CD4-positive, alpha-beta T cell treated with Interleukin-15 for 1 hour (primary cell): Measurements from ENCODE around the gene NTMT1.
A peak's percentile ranks its signal among the peaks of the same experiment; 100 is the strongest.

Source experiments
- DNase-seq: peaks from one replicate; pipeline ENCODE4 v3.0.0-alpha.2; 2020

NTMT1 gene

DNA sequence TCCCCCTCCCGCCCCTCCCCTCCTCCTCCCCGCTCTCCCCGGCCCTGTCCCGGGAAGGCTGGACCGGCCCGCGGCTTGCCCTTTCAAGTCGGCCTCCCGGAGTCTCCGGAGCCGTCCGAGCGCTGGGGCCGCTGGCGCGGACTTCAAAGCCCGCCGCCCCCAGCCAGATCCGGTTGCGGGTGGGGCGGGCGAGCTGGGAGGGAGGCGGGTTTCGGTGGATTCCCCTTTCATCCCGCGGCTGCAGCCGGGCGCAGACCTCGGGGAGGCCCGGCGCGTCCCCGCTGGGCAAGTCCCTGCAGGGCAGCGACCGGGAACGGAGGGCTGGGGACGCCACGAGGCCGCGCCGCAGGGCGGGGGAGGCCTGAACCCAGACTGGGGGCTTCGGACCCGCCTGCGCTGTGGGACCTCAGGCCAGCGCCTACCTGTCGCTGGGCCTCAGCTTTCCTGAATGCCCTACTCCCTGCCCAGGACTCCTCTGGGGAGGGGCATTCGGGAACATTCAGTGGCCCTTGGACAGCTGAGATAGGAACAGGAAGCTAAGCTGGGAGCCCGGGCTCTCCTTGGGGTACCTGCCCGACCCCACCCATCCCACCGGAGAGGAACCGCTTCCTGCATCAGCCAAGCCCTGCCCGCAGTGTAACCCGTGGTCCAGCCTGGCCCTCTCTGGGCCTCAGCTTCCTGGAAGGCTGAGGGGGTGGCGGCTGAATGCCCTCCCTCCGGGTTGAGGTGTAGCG is 28.4 kb upstream of the NTMT1 start:
- no peak for DNase-seq

DNA sequence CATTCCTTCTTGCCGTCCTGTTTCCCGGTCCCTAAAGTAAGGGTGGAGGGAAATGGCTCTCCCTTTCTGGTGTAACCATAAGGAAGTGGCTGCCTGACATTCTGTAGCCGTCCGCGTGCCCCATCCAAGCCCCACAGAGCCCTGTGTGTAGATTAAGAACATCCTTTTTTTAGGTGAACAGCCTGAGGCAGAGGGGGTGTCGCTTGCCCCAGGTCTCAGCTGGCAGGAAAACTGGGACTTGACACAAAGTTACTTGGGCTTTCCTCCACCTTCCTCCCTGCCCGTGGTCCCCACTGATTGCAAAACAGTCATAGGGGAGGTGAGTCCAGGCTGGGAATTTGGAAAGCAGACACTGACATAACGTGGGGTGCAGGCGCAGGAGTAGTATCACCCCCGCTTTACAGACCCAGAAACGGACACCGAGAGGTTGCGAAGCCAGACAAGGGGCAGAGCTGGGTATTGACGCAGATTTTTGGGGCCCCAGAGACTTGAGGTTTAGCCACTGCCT is 27.8 kb upstream of the NTMT1 start:
- no peak for DNase-seq

DNA sequence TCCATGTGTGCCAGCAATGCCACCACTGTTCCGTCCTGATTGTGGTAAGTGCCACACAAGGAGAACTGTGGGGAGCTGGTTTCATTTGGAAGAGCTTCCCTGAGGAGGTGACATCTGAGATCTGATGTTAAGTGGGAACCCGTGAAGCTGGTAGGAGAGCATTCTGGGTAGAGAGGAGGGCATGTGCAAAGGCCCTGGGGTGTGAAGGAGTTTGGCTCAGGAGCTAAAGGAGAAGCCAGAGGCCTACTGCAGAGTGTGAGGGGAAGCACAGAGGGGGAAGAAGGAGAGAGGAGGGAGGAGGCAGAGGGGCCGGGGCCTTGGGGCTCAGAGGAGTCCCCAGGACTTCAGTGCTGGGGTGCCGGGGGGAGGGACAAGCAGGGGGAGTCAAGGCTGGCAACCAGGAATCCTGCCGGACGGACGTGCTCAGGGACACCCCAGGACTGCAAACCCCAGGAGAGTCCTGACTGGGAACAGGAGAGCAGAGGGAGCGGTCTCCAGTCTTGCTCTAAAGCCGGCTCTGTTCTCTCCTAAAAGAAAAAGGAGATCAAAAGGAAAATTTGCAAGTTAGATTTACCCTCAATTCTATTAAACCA is 24.8 kb upstream of the NTMT1 start:
- no peak for DNase-seq

DNA sequence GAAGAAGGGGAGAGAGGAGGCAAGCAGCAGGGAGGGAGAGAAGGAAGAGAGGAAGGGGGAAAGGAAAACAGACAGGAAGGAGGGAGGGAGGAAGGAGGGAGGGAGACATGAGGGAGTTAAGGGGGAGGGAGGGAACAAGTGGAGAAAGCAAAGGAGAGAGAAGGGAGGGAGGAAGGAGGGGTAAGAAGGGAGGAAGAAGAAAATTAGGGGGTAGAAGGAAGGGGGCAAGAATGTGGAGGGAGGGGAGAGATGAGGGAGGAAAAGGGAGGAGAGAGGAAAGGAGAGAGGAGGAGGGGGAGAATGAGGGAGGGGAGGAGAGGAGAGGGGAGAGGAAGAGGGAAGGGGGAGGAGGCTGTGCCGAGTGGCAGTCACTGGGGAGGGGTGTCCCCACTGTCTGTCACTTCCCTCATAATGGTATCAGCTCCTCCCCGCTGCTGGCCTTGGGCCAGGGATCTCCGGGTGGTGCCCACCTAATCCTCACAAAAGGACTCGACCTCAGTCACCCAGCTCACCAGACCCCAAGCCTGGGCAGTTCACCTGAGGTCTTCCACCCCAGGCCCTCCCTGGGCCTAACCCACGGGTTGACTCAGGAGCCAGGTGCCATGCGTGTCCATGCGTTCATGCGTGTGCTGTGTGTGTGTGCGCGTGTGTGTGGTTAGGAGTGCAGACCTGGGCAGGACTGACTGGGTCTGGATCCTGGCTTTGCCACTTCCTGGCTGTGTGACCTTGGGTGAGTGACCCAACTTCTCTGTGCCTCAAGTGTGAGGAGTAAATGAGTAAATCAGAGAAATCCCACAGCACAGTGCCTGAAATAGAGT is 23.2 kb upstream of the NTMT1 start:
- DNase-seq = no peak

- no peak for DNase-seq
These were observed 21.8 kb upstream of the NTMT1 start for GRCh38 chr9:129604056-129604765.

DNA sequence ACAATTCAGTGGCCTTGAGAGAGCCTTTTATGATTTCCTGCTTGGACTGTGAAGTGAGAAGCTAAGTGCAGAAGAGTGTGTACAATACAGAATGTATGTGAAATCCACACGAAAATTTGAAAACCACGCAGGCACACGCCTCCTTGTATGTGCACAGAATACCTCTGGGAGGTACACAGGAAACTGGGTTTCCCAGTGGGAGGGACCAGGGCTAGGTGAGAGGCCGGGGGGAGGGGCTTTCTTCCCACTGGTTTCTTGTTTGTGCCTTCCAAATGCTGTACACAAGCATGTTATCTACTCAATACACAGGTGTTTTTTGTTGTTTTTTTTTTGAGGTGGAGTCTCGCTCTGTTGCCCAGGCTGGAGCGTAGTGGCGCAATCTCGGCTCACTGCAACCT is 21.2 kb upstream of the NTMT1 start:
- DNase-seq = no peak

DNA sequence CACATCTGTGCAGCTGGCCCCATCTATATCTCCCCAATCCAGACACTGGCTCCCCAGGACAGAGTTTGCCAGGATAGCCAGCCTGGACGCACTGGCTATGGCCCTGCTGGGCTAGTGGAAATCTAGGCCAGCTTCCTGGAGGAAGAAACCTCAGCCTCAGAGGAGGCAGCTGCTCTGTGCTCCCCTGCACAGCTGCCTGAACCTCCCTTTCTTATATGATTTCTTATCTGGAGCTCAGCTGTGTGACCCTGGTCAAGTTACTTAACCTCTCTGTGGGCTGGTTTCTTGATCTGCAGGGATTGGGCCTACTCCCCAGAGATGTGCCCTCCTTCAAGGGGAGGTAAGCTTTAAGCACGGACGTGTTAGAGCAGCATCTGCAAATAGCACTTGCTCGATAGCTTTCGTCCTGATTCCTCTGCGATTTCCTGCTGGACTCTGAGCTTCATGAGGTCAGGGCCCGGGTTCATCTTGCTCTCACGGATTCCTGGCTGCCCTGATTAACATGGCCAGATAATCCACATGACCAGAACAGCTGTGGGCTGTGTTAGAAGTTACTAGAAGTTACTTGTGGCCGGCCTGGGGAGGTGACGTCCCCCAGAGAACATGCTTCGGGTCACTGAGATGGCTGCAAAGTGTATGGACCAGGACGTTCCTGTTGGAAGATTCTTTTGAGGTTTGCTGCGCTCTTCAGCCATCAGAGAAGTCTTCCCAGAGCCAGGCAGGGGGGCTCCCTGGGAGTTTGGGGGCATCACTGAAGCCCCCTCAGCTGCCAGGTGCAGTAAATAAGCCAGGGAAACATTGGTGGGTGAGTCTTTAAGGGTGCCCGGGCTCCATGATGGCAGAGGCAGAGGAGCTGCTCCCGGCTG is 19.6 kb upstream of the NTMT1 start:
- no peak for DNase-seq

DNA sequence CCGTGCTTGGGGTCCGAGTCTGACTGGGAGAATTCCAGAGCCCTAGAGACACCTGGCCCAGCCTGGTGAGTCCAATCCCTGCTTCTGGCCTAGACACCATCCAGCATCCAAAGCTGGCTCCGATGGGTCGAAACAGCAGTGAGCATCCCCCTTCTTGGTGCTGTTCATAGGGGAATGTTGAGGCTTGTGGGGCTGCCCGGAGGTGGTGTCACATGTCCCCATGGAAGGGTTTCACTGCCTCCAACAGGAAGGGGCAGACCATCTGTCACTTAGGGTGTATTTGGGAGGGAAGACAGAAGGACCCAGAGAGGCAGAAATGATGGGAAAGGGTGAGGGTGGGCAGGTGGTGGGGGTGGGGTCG is 19.0 kb upstream of the NTMT1 start:
- no peak for DNase-seq

GRCh38 chr9:129608561-129609481 is 17.1 kb upstream of the NTMT1 start:
- no peak for DNase-seq

DNA sequence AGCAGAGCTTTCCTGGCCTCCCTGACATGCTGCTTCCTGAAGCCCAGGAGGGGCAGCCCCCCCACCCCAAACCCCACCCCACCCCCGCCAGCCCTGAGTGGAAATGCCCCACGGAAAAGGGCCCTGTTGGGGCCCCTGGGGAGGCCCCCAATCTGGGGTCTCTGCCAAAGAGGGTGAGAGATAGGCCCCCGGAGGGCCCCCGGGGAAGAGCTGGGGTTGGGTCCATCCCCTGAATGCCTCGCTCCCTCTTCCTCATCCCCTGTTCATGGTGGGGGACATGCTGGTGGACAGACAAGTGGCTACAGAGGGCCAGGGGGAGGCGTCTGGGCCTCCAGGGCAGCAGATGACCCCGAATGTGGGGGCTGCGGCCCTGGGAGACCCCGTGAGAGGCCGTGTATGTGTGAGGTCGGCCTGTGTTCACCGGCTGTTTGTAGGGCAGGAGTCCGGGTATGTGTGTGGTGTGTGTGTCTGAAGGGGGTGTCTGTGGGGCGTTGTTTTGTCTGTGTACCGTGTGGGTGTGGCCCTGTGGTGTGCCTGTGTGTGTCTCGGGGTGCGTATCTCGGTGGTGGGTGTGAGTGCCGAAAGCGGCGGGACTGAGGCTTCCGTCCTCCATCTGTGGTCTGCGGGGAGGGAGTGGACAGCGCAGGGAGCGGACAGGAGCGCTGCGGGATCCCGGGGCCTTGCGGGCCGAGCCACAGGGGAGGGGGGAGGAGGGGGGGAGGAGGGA is 16.3 kb upstream of the NTMT1 start:
- peak; percentile 86 for DNase-seq

GRCh38 chr9:129610213-129610472 is 15.8 kb upstream of the NTMT1 start:
- DNase-seq = no peak

DNA sequence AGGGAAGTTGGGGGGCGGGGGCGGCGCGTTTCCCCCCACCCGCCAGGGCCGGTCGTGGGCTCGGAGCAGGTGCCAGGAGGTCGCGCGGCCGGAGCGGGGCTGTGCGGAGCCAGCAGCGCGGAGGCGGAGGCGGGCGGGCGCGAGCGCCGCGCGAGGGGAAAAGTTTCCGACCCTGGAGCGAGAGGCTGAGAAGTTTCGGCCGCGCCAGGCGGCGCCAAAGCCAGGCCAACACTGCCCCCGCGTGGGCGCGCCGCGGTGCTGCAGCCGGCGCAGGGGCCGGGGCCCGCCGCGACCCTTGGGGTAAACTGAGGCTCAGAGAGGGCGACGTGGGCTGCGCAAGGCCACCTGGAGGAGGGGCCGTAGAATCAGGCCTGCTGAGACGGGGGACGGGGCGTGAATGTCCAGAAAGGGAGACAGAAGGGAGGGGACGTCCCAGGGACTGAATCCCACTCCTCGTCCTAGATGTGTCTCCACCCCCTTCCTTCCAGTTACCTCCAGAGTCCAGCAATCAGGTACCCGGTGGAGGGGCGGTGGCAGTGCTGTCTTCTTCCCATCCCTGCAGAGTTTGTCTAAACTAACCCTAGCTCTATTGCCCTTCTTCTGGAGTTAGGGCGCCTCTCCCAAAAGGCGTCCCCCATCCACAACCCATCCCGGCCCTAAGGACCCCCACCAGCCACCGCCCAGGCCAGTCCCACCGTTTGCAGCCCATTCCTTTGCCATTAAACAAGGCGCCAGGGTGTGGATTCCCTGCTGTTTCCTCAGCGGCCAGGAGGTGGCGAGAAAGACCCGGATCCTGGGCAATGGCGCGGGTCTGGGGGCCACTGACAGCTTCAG is 15.3 kb upstream of the NTMT1 start:
- peak; percentile 68 for DNase-seq

DNA sequence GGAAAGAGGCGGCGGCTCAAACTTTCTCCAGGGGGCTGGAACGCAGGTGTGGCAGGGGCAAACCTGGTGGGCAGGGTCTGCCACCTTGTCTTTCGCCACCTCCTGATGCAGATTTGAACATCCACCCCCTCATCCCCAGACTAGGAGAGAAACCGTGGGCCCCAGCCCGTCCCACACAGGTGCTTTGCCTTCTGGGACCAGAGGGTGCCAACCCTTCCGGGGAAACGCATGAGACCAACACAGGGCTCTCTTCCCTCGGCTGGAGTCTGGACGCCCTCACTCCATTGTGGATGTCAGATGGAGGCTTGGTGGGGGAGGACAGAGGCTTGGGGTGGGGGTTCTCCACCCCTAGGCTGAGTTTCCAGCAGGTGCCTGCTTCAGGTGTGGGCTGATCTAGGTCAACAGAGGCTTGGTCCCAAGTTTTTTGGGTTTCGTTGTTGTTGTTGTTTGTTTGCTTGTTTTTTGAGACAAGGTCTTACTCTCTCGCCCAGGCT is 14.6 kb upstream of the NTMT1 start:
- DNase-seq = no peak

GRCh38 chr9:129612123-129612522 is 13.8 kb upstream of the NTMT1 start:
- no peak for DNase-seq

GRCh38 chr9:129612815-129613519 is 13.0 kb upstream of the NTMT1 start:
- no peak for DNase-seq

DNA sequence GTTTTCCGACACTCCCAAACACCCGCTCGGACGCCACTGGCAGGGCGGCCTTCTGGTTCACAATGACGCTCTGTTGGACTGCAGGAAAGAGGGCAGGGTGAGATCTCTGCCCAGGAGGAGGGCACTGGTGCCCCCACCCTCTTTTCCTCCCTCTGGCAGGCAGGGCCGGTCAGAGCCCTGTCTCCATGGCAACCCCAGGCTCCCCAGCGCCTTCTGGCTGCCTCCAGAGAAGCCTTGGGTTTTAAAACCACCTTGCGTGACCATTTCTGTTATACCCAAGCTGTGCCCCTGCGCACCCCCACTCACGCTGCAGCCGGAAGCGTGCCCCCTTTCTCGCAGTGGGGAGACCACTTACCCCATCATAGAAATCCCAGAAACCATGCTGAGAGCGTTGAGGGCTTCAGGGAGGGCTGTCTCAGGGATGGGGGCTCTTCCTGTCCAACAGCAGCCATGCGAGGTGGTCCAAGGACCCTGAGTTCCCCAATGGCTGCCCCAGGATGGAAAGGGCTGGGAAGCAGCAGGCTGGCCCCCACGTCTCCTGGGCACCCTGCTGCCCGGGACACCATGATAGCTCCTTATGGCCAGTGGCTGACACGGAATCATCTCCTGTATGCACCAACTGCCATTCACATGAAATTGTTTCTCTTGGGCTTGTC is 12.3 kb upstream of the NTMT1 start:
- no peak for DNase-seq

GRCh38 chr9:129614932-129615331 is 11.0 kb upstream of the NTMT1 start:
- no peak for DNase-seq
